Natural killer cell (primary cell): ENCODE results near the gene PDE2A. TPM values are rescaled to one million over a fixed set of nuclear protein-coding genes. Genes with fewer than 3 reads are reported as not detected.

Source experiments
- ATAC-seq, 3 donors: fragments of 150-1000 bp in 2 of 3; fragments of 200-7000 bp in 1 of 3; cut with Tn5 transposase; 1 replicate in 1 of 3; 2 replicates in 2 of 3; pipeline ENCODE4 v1.10.0; 2021; ENCODE audit warnings: mild to moderate bottlenecking in 2 of 3, moderate library complexity in 2 of 3
- DNase-seq, 2 donors: peaks; one replicate each; pipeline versions ENCODE4 v3.0.0 to v3.0.0-alpha.2; 2013 to 2021; ENCODE audit warnings: mixed read lengths in 1 of 2
- H3K27ac ChIP-seq: one replicate; pipeline ENCODE4 v1.5.1; 2013; ENCODE audit warnings: mild to moderate bottlenecking, low read length
- H3K27me3 ChIP-seq: one replicate; pipeline ENCODE4 v1.6.1; 2013; ENCODE audit warnings: low read length; ENCODE audit not compliant: control insufficient read depth, insufficient read depth
- H3K36me3 ChIP-seq: one replicate; pipeline ENCODE4 v1.6.1; 2013; ENCODE audit warnings: low read length; ENCODE audit not compliant: control insufficient read depth, insufficient read depth
- H3K4me1 ChIP-seq: one replicate; pipeline ENCODE4 v1.6.1; 2013; ENCODE audit warnings: low read length; ENCODE audit not compliant: control insufficient read depth, insufficient read depth
- H3K4me3 ChIP-seq: one replicate; pipeline ENCODE4 v1.5.1; 2013; ENCODE audit warnings: low read length
- H3K9me3 ChIP-seq: one replicate; pipeline ENCODE4 v1.6.1; 2013; ENCODE audit warnings: low read length; ENCODE audit not compliant: control insufficient read depth, insufficient read depth
- H3K27ac Mint-ChIP-seq, 2 donors: one replicate each; pipeline ENCODE4 v1.8.0; 2022; ENCODE audit warnings: mild to moderate bottlenecking in 2 of 2, mixed read lengths in 2 of 2, moderate library complexity in 1 of 2
- H3K27me3 Mint-ChIP-seq, 2 donors: one replicate each; pipeline ENCODE4 v1.8.0; 2022; ENCODE audit warnings: low read depth in 2 of 2, mixed read lengths in 2 of 2
- H3K36me3 Mint-ChIP-seq: one replicate; pipeline ENCODE4 v1.8.0; 2022; ENCODE audit warnings: mixed read lengths
- H3K4me1 Mint-ChIP-seq, 2 donors: one replicate each; pipeline ENCODE4 v1.8.0; 2022; ENCODE audit warnings: mixed read lengths in 2 of 2
- H3K4me3 Mint-ChIP-seq: one replicate; pipeline ENCODE4 v1.8.0; 2022; ENCODE audit warnings: mild to moderate bottlenecking, moderate library complexity, mixed read lengths
- H3K9me3 Mint-ChIP-seq, 2 donors: one replicate each; pipeline ENCODE4 v1.8.0; 2022; ENCODE audit warnings: mixed read lengths in 2 of 2
- WGBS: methylation state at CpG from one replicate; pipeline ENCODE4 v1.1.7; 2013; ENCODE audit warnings: missing lambda C conversion rate; ENCODE audit not compliant: insufficient coverage; 5-methylcytosine and 5-hydroxymethylcytosine counted together
- intact Hi-C: fragments of 100-400 bp; cut with micrococcal nuclease; formaldehyde crosslinking; loops from one replicate; pipeline ENCODE4 v1.14.2; 2022
- total RNA-seq, 4 donors: library from RNA; stranded (reverse); fragments of 120-200 nt in 1 of 4; gene quantifications; one replicate each; pipeline versions ENCODE4 v1.2.3 to v1.2.4, GENCODE V29; 2013 to 2022
- TF ChIP-seq, protein P1 (sequence below): fragments of 200-600 bp; IDR thresholded peaks from one replicate; pipeline ENCODE4 v1.8.0; 2022; ENCODE audit warnings: antibody characterized with exemption

PDE2A gene
- total RNA-seq, 3 donors from 2014 or later (not counting 1 experiment from before 2014, with no cell fraction given): 8.7 to 11.9 (median 9.0) TPM

DNA sequence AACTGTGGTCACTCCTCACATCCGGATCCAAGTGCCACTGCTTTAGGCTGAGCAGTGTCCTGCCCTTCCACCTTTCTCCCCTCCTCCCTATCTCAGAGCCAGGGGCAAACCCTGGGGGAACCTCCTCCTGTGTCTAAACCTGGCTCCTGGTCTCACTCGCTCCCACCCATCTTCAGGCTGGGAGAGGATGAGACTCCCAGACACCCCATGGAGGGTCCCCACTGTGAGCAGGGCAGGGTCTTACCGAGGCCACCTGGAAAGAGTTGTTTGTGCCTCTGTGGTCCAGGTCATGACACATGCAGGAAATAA lies 93.6 kb downstream of the PDE2A start:
- H3K36me3 ChIP-seq: no peaks in the 10 kb centered on the region
- Mint-ChIP-seq H3K4me3 (no peak overlapping the region), H3K27me3 (peaks cover 0 to 3% of the 10 kb centered on the region in 2 donors), H3K9me3 (no peaks in the 10 kb centered on the region), H3K36me3 (no peaks in the 10 kb centered on the region), H3K27ac (no peak overlapping the region), H3K4me1 (peaks cover 14 to 18% of the 10 kb centered on the region in 2 donors)
- no peaks in the 10 kb centered on the region for H3K9me3 ChIP-seq
- ATAC-seq (no peak), DNase-seq (no peak)
- intact Hi-C loops: loop anchor here (10.0 kb wide), 1 partner anchor 264 kb away; no protein-coding TSS in a partner anchor
- H3K4me1 ChIP-seq: peaks cover 15% of the 10 kb centered on the region
- H3K4me3 ChIP-seq: no peak overlapping the region
- 70% methylated on average over 3 of the region's 3 CpGs for whole genome bisulfite sequencing
- peaks cover 9% of the 10 kb centered on the region for H3K27me3 ChIP-seq
- H3K27ac ChIP-seq: no peak overlapping the region
- TF ChIP-seq, protein P1, sequence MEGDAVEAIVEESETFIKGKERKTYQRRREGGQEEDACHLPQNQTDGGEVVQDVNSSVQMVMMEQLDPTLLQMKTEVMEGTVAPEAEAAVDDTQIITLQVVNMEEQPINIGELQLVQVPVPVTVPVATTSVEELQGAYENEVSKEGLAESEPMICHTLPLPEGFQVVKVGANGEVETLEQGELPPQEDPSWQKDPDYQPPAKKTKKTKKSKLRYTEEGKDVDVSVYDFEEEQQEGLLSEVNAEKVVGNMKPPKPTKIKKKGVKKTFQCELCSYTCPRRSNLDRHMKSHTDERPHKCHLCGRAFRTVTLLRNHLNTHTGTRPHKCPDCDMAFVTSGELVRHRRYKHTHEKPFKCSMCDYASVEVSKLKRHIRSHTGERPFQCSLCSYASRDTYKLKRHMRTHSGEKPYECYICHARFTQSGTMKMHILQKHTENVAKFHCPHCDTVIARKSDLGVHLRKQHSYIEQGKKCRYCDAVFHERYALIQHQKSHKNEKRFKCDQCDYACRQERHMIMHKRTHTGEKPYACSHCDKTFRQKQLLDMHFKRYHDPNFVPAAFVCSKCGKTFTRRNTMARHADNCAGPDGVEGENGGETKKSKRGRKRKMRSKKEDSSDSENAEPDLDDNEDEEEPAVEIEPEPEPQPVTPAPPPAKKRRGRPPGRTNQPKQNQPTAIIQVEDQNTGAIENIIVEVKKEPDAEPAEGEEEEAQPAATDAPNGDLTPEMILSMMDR: no peak

DNA sequence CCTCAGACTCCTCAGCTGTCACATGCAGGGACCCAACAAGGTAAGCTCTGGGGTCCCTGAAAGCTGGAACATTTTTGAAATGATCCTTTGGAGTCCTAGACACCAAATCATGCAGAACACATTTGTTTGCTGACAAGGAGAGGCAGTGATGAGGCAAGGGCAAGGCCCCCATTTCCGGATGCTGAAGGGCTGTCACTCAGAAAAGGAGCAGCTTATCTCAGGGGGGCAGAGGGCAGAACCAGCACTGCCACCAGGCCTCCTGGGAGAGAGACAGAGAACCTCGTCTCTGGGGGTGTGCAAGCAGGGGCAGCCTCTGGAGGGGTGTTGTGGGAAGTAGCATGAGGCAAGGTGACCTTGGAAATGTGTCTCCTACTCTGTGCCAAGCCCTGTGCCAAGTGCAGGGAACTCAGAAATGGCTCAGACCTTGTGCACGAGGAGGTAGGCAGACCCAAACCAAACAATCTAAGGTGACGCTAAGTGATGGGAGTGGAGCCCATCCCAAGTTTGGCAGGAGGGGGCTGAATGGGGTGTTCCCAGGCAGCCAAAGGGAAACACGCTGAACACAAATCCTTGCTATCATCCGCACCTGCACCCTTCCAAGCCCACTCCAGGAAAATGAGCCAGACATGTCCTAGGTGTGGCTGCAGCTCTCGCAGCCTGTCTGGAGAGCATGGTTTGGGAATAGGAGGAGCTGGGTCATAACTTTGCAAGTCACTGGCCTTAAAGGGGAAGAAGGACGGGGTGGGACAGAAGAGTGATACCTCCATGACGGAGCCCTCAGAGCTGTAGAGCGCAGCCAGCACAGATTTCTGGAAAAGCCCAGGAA lies 94.2 kb downstream of the PDE2A start:
- Histone ChIP-seq H3K4me3 (no peak overlapping the region), H3K27ac (no peak overlapping the region), H3K27me3 (peaks cover 5% of the 10 kb centered on the region), H3K36me3 (no peaks in the 10 kb centered on the region), H3K9me3 (no peaks in the 10 kb centered on the region), H3K4me1 (peaks cover 10% of the 10 kb centered on the region)
- no peaks in the 10 kb centered on the region for H3K36me3 Mint-ChIP-seq
- H3K27ac Mint-ChIP-seq: no peak overlapping the region
- TF ChIP-seq, protein P1: no peak
- H3K27me3 Mint-ChIP-seq: peaks cover 0 to 2% of the 10 kb centered on the region in 2 donors
- DNase-seq (no peak), ATAC-seq (no peak)
- intact Hi-C loops: loop anchor here (10.0 kb wide), 1 partner anchor 265 kb away; no protein-coding TSS in a partner anchor
- WGBS: 80% methylated on average over 10 of the region's 10 CpGs
- no peaks in the 10 kb centered on the region for H3K9me3 Mint-ChIP-seq
- no peak overlapping the region for H3K4me3 Mint-ChIP-seq
- peaks cover 8 to 12% of the 10 kb centered on the region in 2 donors for H3K4me1 Mint-ChIP-seq

DNA sequence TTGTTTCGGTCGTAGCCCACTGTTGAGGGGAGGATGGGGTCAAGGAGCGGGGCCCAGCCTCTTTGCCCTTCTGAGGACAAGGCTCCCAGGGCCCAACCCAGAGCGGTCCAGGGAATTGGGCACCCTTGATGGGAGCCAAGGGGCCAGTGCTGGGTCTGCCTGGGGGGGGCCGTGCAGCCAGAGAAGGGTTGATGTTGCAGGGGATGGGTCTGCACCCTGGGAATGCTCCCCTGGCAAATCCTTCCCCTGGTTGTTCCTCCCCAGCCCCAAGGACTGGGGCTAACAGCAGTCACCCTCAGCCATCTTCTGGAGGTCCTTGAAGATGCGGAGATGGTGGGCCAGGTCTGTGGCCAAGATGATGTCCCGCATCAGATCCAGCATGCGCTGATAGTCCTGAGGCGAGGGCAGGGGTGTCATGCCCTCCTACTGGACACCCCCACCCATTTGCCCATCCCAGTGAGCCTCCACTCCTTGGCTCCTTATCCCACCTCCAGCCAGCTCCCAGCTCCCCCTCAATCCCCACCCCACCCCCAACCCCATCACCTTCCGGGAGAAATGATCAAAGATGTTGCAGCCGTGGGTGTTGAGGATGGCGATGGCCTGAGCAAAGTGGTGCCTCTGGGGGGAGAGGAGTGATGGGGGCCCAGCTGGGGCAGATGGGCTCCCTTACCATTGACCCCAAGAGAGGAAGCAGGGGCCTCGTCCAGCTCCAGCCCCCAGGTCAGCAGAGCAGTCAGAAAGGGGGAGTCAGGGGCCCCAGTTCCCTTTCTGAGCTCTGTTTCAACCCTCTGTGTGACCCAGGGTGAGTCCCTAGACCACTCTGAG lies 95.0 kb downstream of the PDE2A start:
- intact Hi-C loops: no loop called here
- H3K27ac Mint-ChIP-seq: no peak overlapping the region
- 86% methylated on average over 12 of the region's 13 CpGs for whole genome bisulfite sequencing

More for the DNA sequence above, 95.0 kb downstream of the PDE2A start:
- Histone ChIP-seq H3K27ac (no peak overlapping the region), H3K4me3 (no peak overlapping the region), H3K27me3 (no peaks in the 10 kb centered on the region), H3K9me3 (no peaks in the 10 kb centered on the region), H3K4me1 (peaks cover 2% of the 10 kb centered on the region), H3K36me3 (no peaks in the 10 kb centered on the region)
- Mint-ChIP-seq H3K4me3 (no peak overlapping the region), H3K36me3 (no peaks in the 10 kb centered on the region), H3K9me3 (no peaks in the 10 kb centered on the region), H3K4me1 (peaks cover 0 to 12% of the 10 kb centered on the region in 2 donors), H3K27me3 (peaks cover 0 to 5% of the 10 kb centered on the region in 2 donors)
- ATAC-seq (no peak), DNase-seq (no peak)
- TF ChIP-seq, protein P1: no peak
